Left lung (tissue), 10 donors: Measurements from ENCODE around the gene MYO5C. TPM values are rescaled to one million over a fixed set of nuclear protein-coding genes. Genes with fewer than 3 reads are reported as not detected.

Experiments
- ATAC-seq: fragments of 200-7000 bp; cut with Tn5 transposase; one replicate; pipeline ENCODE4 v1.9.1; 2020; ENCODE audit warnings: moderate library complexity
- DNase-seq, 4 donors: peaks; one replicate each; pipeline ENCODE4 v3.0.0-alpha.2; 2013 to 2020
- H3K27ac ChIP-seq, 2 donors: fragments of 200-600 bp; sonication (generic) in 1 of 2; one replicate each; pipeline versions ENCODE4 v1.5.0 to v1.8.0; 2020 to 2021
- H3K27me3 ChIP-seq, 2 donors: fragments of 200-600 bp; sonication (generic) in 1 of 2; one replicate each; pipeline versions ENCODE4 v1.5.0 to v1.8.0; 2020 to 2021
- H3K36me3 ChIP-seq, 2 donors: fragments of 200-600 bp; sonication (generic) in 1 of 2; one replicate each; pipeline versions ENCODE4 v1.5.0 to v1.8.0; 2020 to 2021
- H3K4me1 ChIP-seq, 2 donors: fragments of 200-600 bp; one replicate each; pipeline ENCODE4 v1.8.0; 2021
- H3K4me3 ChIP-seq, 2 donors: fragments of 200-600 bp; sonication (generic) in 1 of 2; one replicate each; pipeline versions ENCODE4 v1.5.0 to v1.8.0; 2020 to 2021; ENCODE audit warnings: mild to moderate bottlenecking in 1 of 2
- H3K9me3 ChIP-seq, 2 donors: fragments of 200-600 bp; sonication (generic) in 1 of 2; one replicate each; pipeline versions ENCODE4 v1.5.0 to v1.8.0; 2020 to 2021
- intact Hi-C, 2 donors: fragments of 100-400 bp; cut with DNase I; formaldehyde crosslinking; loops; one replicate each; pipeline versions ENCODE4 v1.11.2 to v1.14.2; 2022
- polyA plus RNA-seq, 6 donors: library from polyadenylated mRNA; unstranded; fragments of 120-200 nt; gene quantifications; one replicate each; pipeline ENCODE4 v1.2.1, GENCODE V29; 2013; ENCODE audit not compliant: insufficient read length in 6 of 6
- total RNA-seq, 2 donors: library from RNA; stranded (reverse); fragmentation: NEBNext Ultra II Directional; extraction: Animal tissue kit (Norgen Biotek cat#: 25700); gene quantifications; one replicate each; pipeline ENCODE4 v1.2.1, GENCODE V29; 2021
- TF ChIP-seq, protein P1 (sequence below), 2 donors: fragments of 200-600 bp; sonication (generic) in 1 of 2; IDR thresholded peaks; one replicate each; pipeline versions ENCODE4 v1.5.0 to v1.8.0; 2021; ENCODE audit warnings: antibody characterized with exemption in 2 of 2
- donor health status: DM: no; HTN: yes; CAD: no.
- donor health status: DM: no; HTN: no; CAD: no.

The MYO5C gene
- total and polyA plus RNA-seq, 8 donors, result 29.7 to 89.2 (median 36.7) TPM

DNA sequence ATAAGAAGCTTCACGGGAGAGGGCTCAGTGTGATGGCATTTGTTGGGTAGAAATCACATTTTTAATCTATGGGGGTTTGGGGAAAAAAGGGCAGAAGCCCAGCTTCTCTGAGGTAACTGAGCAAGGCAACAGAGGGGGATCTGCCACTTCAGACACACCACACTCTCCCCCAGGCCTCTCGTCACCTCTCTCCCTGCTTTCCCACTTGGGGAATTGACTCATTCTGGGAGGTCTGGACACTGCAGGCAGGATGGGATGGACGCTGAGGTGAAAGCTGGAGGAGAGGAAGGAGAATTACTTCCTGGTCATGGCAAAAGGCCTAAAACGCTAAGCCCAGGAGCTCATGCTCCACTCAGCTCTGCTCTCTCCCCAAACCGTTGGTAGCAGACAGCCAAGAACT, 33.2 kb downstream of the MYO5C start:
- H3K27ac ChIP-seq, result peak overlapping the region; percentile 65 to 71
- intact Hi-C loops, result no loop called here
- TF ChIP-seq, protein P1, sequence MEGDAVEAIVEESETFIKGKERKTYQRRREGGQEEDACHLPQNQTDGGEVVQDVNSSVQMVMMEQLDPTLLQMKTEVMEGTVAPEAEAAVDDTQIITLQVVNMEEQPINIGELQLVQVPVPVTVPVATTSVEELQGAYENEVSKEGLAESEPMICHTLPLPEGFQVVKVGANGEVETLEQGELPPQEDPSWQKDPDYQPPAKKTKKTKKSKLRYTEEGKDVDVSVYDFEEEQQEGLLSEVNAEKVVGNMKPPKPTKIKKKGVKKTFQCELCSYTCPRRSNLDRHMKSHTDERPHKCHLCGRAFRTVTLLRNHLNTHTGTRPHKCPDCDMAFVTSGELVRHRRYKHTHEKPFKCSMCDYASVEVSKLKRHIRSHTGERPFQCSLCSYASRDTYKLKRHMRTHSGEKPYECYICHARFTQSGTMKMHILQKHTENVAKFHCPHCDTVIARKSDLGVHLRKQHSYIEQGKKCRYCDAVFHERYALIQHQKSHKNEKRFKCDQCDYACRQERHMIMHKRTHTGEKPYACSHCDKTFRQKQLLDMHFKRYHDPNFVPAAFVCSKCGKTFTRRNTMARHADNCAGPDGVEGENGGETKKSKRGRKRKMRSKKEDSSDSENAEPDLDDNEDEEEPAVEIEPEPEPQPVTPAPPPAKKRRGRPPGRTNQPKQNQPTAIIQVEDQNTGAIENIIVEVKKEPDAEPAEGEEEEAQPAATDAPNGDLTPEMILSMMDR (IDR thresholded peaks at IDR 0.05), result no peak
- ATAC-seq (peak; percentile 7), DNase-seq (no peak)
- no peaks in the 10 kb centered on the region for H3K9me3 ChIP-seq
- peaks cover 5 to 14% of the 10 kb centered on the region in 2 donors for H3K4me1 ChIP-seq
- no peaks in the 10 kb centered on the region for H3K27me3 ChIP-seq
- H3K36me3 ChIP-seq, result no peaks in the 10 kb centered on the region
- no peak overlapping the region for H3K4me3 ChIP-seq

DNA sequence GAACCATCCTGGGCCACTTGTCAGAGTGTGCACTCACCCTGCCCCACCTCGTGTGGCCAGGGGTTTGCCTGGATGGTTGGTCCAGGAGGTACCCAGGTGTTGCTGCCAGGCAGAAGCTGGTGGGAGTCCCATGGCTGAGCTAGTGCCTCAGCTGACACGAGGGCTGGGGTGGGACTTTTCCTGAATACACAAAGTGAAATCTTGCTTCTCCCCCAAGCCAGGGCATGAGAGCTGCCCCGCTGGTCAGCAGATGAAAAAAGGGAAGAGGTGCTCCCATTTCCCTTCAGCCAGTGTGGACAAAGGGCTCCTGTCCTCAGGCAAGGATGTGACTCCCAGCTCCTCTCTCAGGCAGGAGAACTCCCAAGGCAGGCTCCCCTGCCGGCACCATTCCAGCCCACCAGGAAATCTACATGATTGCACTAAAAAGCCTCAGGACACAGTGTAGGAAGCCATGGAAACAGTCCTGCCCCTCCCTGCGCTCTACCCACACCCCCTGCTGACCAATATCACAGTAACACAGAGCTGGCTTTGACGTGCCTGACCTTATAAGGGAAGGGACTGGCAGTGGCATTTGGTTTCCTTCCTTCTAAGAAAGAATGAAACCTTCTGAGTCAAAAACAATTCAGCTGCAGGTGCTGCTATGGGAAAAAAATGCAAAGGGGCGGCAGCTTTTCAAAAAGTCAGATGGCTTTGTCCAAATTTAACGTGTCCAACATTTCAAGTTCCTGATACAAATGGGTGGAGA, 33.9 kb downstream of the MYO5C start:
- no peak overlapping the region for H3K4me3 ChIP-seq
- intact Hi-C loops, result no loop called here
- TF ChIP-seq, protein P1 (IDR thresholded peaks at IDR 0.05), result no peak
- H3K27ac ChIP-seq, result peak overlapping the region; percentile 65 to 71
- H3K27me3 ChIP-seq, result no peaks in the 10 kb centered on the region
- H3K36me3 ChIP-seq, result no peaks in the 10 kb centered on the region
- ATAC-seq, result peak; percentile 92
- no peaks in the 10 kb centered on the region for H3K9me3 ChIP-seq
- H3K4me1 ChIP-seq, result peaks cover 5 to 14% of the 10 kb centered on the region in 2 donors
- DNase-seq, result peak in 2 of 4 donors; percentile 70 to 71

DNA sequence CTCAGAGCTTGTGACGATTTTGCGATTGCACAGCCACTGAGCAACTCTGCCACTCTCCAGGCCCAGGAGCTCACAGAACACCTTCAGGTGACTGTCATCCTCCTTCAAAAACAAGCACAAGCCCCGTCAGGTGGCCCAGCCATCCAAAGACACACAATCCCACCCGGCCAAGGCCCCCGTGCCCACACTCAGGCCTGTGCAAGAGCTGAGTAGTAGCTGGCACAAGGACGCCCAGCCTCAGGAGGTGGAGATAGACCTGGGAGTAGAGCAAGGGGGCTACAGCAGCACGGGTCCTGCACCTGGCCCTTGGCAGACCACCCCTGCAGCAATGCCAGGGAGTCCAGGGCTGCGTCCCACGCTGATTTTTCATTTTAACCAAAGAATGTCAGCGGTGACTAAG, 34.6 kb downstream of the MYO5C start:
- intact Hi-C loops, result no loop called here
- H3K27ac ChIP-seq, result peak overlapping the region in 1 of 2 donors; percentile 71
- H3K27me3 ChIP-seq, result no peaks in the 10 kb centered on the region
- no peak overlapping the region for H3K4me3 ChIP-seq
- H3K36me3 ChIP-seq, result no peaks in the 10 kb centered on the region
- TF ChIP-seq, protein P1 (IDR thresholded peaks at IDR 0.05), result no peak
- ATAC-seq (no peak), DNase-seq (peak in 1 of 4 donors; percentile 76)
- H3K9me3 ChIP-seq, result no peaks in the 10 kb centered on the region
- H3K4me1 ChIP-seq, result peaks cover 5 to 20% of the 10 kb centered on the region in 2 donors

DNA sequence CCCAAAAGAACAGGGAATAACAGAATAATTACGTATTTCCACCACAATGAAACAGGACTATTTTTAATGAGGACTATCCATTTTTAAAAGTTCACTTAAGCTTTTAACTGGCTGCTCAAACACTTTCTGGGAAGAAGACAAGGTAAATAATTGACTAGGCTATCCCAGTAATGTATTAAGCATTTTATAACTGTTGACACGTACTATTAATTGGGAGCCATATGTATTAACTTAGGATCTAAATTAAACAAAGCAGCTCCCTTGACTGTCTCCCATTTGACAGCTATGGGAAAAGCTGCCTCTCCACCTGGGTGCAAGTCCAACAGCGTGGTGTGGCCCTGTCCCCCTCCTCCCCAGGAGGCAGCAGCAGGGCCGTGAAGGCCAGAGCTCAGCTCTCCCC, 36.1 kb downstream of the MYO5C start:
- TF ChIP-seq, protein P1 (IDR thresholded peaks at IDR 0.05), result no peak
- H3K4me1 ChIP-seq, result peaks cover 5 to 28% of the 10 kb centered on the region in 2 donors
- no peak overlapping the region for H3K27ac ChIP-seq
- no peaks in the 10 kb centered on the region for H3K9me3 ChIP-seq
- H3K27me3 ChIP-seq, result no peaks in the 10 kb centered on the region
- no peaks in the 10 kb centered on the region for H3K36me3 ChIP-seq
- no peak overlapping the region for H3K4me3 ChIP-seq
- DNase-seq (no peak), ATAC-seq (no peak)
- intact Hi-C loops, result loop anchor here in 1 of 2 donors (5.0 kb wide), 1 partner anchor 473 kb away; no protein-coding TSS in a partner anchor

DNA sequence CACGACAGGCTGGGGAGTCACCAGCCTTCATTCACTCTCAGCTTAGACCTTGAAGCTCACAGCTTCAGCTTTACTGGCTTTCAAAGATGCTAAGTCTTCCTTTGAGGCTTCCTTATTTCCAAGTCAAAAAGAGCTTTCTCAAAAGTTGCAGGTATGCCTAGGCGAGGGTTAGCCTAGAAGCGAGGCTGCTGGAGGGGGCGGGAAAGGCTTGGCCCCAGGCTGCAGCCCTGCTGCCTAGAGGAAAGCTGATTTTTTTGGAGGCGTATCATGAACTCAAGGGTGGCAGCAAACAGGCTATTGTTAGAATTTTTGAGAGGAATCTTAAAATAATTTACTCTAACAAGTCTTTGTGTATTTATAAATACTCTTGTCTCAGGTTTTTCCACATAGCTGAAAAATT, 37.1 kb downstream of the MYO5C start:
- ATAC-seq, result no peak
- DNase-seq, result no peak
- Histone ChIP-seq H3K27ac (no peak overlapping the region), H3K4me1 (peaks cover 5 to 38% of the 10 kb centered on the region in 2 donors), H3K4me3 (no peak overlapping the region), H3K9me3 (no peaks in the 10 kb centered on the region), H3K36me3 (no peaks in the 10 kb centered on the region), H3K27me3 (no peaks in the 10 kb centered on the region)
- intact Hi-C loops, result loop anchor here in 1 of 2 donors (5.0 kb wide), 1 partner anchor 474 kb away; no protein-coding TSS in a partner anchor
- TF ChIP-seq, protein P1 (IDR thresholded peaks at IDR 0.05), result no peak
